SU-DHL-6 (cell line): ENCODE measurements around the gene DCC.

Experiments
- CTCF ChIP-seq: fragments of 200-600 bp; sonication (generic); IDR thresholded peaks from one replicate; pipeline ENCODE4 v1.5.1; 2017; ENCODE audit warnings: antibody characterized with exemption, mild to moderate bottlenecking, low read length, moderate library complexity; ENCODE audit not compliant: insufficient read depth, poor library complexity, severe bottlenecking
- EZH2phosphoT487 ChIP-seq: fragments of 200-600 bp; sonication (generic), shearing (Covaris generic); conservative IDR thresholded peaks from 2 replicates; pipeline ENCODE4 v1.6.1; 2018; ENCODE audit warnings: mild to moderate bottlenecking, antibody characterized with exemption, low read length, moderate library complexity, mixed read lengths

GRCh38 chr18:52422985-52423601 lies 83.1 kb downstream of the DCC start:
- no peak for TF ChIP-seq CTCF
- no peak for TF ChIP-seq EZH2phosphoT487
